SH-SY5Y (cell line): Measurements from ENCODE around the gene CEP104.

Source experiments
- GATA2 ChIP-seq: IDR thresholded peaks from 2 replicates; pipeline ENCODE4 v1.6.1; 2011; ENCODE audit warnings: mild to moderate bottlenecking, low read depth, low read length
- GATA3 ChIP-seq: IDR thresholded peaks from 2 replicates; pipeline ENCODE4 v1.6.1; 2011; ENCODE audit warnings: low read depth, mild to moderate bottlenecking, low read length, moderate library complexity

- TF ChIP-seq GATA2: no peak
- TF ChIP-seq GATA3: no peak
These were observed 20.6 kb downstream of the CEP104 start for GRCh38 chr1:3836421-3836820.
